SU-DHL-6 (cell line): ENCODE results near the gene HDAC3.

ENCODE experiments used
- H2AFZ ChIP-seq: fragments of 200-600 bp; sonication (generic); 2 replicates; pipeline ENCODE4 v1.6.1; 2014; ENCODE audit warnings: low read depth, mild to moderate bottlenecking, moderate library complexity, mixed read lengths, antibody characterized with exemption, low read length; ENCODE audit not compliant: severe bottlenecking
- H3F3A ChIP-seq: fragments of 200-600 bp; shearing (Covaris generic); 2 replicates; pipeline ENCODE4 v1.6.0; 2016; ENCODE audit warnings: antibody characterized with exemption, mild to moderate bottlenecking; ENCODE audit not compliant: insufficient read depth
- H3K27ac ChIP-seq: fragments of 200-600 bp; sonication (generic); 2 replicates; pipeline ENCODE4 v1.5.1; 2016; ENCODE audit warnings: low read depth, mild to moderate bottlenecking, low read length, moderate library complexity, mixed read lengths
- H3K27me3 ChIP-seq: fragments of 200-600 bp; sonication (generic), shearing (Covaris generic); 2 replicates; pipeline ENCODE4 v1.6.0; 2014; ENCODE audit warnings: mild to moderate bottlenecking, low read length
- H3K36me3 ChIP-seq: fragments of 200-600 bp; sonication (generic); 2 replicates; pipeline ENCODE4 v1.6.1; 2014; ENCODE audit warnings: mild to moderate bottlenecking, low read length, mixed read lengths
- H3K4me2 ChIP-seq: fragments of 300-600, 200-600 bp; shearing (Covaris generic), sonication (generic); 2 replicates; pipeline ENCODE4 v1.6.0; 2014; ENCODE audit warnings: low read length, low read depth, mild to moderate bottlenecking; ENCODE audit not compliant: poor library complexity, severe bottlenecking
- H3K4me3 ChIP-seq: fragments of 200-600 bp; sonication (generic); 2 replicates; pipeline ENCODE4 v1.5.1; 2014; ENCODE audit warnings: antibody characterized with exemption, low read length, mild to moderate bottlenecking, mixed read lengths; ENCODE audit not compliant: insufficient read depth, poor library complexity, severe bottlenecking
- H3K79me2 ChIP-seq: fragments of 200-600 bp; sonication (generic); 2 replicates; pipeline ENCODE4 v1.6.1; 2014; ENCODE audit warnings: mild to moderate bottlenecking, low read length, moderate library complexity; ENCODE audit not compliant: insufficient read depth
- H3K9ac ChIP-seq: fragments of 200-600 bp; sonication (generic); 2 replicates; pipeline ENCODE4 v1.7.0; 2014; ENCODE audit warnings: mild to moderate bottlenecking, low read length
- H3K9me2 ChIP-seq: fragments of 200-600 bp; sonication (generic); replicated peaks from 2 replicates; pipeline ENCODE4 v1.6.1; 2014; ENCODE audit warnings: low read length; ENCODE audit not compliant: insufficient read depth
- H3K9me3 ChIP-seq: fragments of 200-600 bp; sonication (generic); 2 replicates; pipeline ENCODE4 v1.6.1; 2014; ENCODE audit warnings: low read length, mixed read lengths; ENCODE audit not compliant: insufficient read depth
- H4K20me1 ChIP-seq: fragments of 200-600 bp; sonication (generic); 2 replicates; pipeline ENCODE4 v1.6.1; 2014; ENCODE audit warnings: low read depth, mild to moderate bottlenecking, antibody characterized with exemption, low read length, moderate library complexity, mixed read lengths
- EZH2phosphoT487 ChIP-seq: fragments of 200-600 bp; sonication (generic), shearing (Covaris generic); conservative IDR thresholded peaks from 2 replicates; pipeline ENCODE4 v1.6.1; 2018; ENCODE audit warnings: mild to moderate bottlenecking, antibody characterized with exemption, low read length, moderate library complexity, mixed read lengths
- TF ChIP-seq, protein P1 (sequence below): fragments of 200-600 bp; sonication (generic); IDR thresholded peaks from one replicate; pipeline ENCODE4 v1.5.1; 2017; ENCODE audit warnings: antibody characterized with exemption, mild to moderate bottlenecking, low read length, moderate library complexity; ENCODE audit not compliant: insufficient read depth, poor library complexity, severe bottlenecking

Gene HDAC3

DNA sequence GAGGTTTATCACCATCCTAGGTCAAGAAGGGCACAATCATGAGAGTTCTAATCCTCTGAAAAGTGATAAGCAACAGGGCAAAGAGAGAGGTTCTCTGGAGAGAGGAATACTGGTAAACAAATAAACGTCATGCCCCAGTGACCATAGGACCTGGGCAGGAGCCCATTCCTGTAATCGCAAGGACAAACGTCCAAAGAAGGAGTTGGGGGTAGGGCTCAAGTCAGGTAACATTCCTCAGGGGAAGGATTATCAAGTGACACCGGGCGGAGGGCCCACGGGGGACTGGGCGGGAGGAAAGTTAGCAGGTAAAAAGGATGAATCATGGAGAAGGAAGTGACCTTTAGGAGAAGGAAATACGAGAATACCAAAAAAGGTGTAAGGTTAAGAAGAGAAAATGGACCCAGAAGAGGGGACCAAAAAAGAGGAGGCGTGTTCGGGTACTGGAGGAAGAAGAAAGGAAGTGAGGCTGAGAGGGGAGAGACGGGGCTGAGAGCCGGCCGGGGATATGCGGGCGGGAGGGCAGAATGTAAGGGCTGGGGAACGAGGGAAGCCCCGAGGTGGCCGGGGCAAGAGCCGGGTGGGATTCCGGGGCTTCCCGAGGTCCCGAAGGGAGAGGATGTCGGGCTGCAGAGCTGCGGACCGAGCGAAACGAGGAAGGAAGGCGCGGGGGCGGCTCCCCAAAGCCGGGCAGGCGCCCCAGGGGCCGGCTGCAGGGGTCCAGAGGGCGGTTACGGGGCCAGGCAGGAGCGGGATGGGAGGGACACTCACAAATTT lies 18.4 kb downstream of the HDAC3 start:
- Histone ChIP-seq H4K20me1 (peaks cover 18% of the 10 kb centered on the region), H2AFZ (peak overlapping the region; percentile 38), H3K9ac (peak overlapping the region; percentile 96), H3K4me2 (peak overlapping the region; percentile 81), H3K79me2 (peaks cover 48% of the 10 kb centered on the region), H3K4me3 (peak overlapping the region; percentile 97), H3K27me3 (no peaks in the 10 kb centered on the region), H3F3A (peaks cover 26% of the 10 kb centered on the region), H3K9me3 (no peaks in the 10 kb centered on the region), H3K36me3 (peaks cover 9% of the 10 kb centered on the region; the same call in 1 of the 2 replicates), H3K9me2 (no peaks in the 10 kb centered on the region), H3K27ac (peak overlapping the region; percentile 48)
- TF ChIP-seq, protein P1, sequence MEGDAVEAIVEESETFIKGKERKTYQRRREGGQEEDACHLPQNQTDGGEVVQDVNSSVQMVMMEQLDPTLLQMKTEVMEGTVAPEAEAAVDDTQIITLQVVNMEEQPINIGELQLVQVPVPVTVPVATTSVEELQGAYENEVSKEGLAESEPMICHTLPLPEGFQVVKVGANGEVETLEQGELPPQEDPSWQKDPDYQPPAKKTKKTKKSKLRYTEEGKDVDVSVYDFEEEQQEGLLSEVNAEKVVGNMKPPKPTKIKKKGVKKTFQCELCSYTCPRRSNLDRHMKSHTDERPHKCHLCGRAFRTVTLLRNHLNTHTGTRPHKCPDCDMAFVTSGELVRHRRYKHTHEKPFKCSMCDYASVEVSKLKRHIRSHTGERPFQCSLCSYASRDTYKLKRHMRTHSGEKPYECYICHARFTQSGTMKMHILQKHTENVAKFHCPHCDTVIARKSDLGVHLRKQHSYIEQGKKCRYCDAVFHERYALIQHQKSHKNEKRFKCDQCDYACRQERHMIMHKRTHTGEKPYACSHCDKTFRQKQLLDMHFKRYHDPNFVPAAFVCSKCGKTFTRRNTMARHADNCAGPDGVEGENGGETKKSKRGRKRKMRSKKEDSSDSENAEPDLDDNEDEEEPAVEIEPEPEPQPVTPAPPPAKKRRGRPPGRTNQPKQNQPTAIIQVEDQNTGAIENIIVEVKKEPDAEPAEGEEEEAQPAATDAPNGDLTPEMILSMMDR = no peak
- TF ChIP-seq EZH2phosphoT487 = no peak

DNA sequence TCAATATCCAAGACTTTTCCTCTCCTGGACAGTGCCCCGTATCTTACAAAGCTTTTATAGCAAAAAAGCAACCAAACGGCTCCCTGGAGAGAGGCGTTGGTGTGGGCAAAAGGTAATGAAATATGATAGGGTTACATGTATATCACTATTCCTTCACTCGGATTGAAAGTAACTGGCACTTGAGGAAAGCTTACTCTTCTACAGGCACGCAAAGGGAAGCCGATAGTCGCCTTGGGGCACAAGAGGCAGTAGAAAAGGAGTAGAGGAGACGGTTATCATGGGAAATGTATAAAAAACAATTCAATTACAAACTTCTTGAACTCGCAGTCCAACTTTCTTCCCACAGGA lies 19.0 kb downstream of the HDAC3 start:
- H2AFZ ChIP-seq = no peak overlapping the region
- H3K36me3 ChIP-seq = peaks cover 9% of the 10 kb centered on the region
- peaks cover 54% of the 10 kb centered on the region for H3K79me2 ChIP-seq
- H3K9me2 ChIP-seq = no peaks in the 10 kb centered on the region
- no peaks in the 10 kb centered on the region for H3K9me3 ChIP-seq
- H4K20me1 ChIP-seq = peaks cover 18% of the 10 kb centered on the region
- H3K27ac ChIP-seq = peak overlapping the region; percentile 48; the same call in 1 of the 2 replicates
- H3K4me2 ChIP-seq = peak overlapping the region; percentile 81
- H3K9ac ChIP-seq = peak overlapping the region; percentile 96
- peaks cover 26% of the 10 kb centered on the region for H3F3A ChIP-seq
- peak overlapping the region; percentile 97 for H3K4me3 ChIP-seq
- TF ChIP-seq, protein P1 = no peak
- TF ChIP-seq EZH2phosphoT487 = no peak
- no peaks in the 10 kb centered on the region for H3K27me3 ChIP-seq

DNA sequence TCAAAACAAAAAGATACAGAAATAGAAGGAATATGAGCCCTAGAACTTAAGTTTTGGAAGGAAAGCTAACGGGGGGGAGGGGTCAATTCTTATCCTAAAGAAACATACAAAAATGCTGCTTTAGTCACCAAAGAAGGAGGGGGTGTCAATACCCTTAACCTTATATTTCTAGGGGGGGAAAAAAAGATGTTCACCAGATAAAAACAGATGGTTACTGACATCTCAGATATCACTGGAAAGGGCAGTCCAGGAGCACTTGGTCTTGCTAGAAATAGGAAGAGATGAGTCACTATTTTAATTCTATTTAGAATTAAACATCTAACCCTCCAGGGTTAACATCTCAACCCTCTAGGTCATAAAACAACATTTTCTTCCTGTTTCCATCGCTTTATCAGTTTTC lies 19.5 kb downstream of the HDAC3 start:
- Histone ChIP-seq H3K4me3 (peak overlapping the region; percentile 97), H3F3A (peaks cover 26% of the 10 kb centered on the region), H3K9me3 (no peaks in the 10 kb centered on the region), H3K4me2 (peak overlapping the region; percentile 81), H3K9ac (peak overlapping the region; percentile 96; the same call in 1 of the 2 replicates), H3K79me2 (peaks cover 59% of the 10 kb centered on the region), H2AFZ (no peak overlapping the region), H3K27ac (no peak overlapping the region), H3K36me3 (peaks cover 12% of the 10 kb centered on the region), H4K20me1 (peaks cover 18% of the 10 kb centered on the region), H3K9me2 (no peaks in the 10 kb centered on the region), H3K27me3 (no peaks in the 10 kb centered on the region)
- TF ChIP-seq, protein P1 = no peak
- no peak for TF ChIP-seq EZH2phosphoT487
